ENCODE data around the gene PCDHGA7. TPM values are rescaled to one million over a fixed set of nuclear protein-coding genes. Genes with fewer than 3 reads are reported as not detected.
A peak's percentile ranks its signal among the peaks of the same experiment; 100 is the strongest.

The PCDHGA7 gene
- total and polyA plus RNA-seq, 2 donors (not counting 1 experiment from before 2014, with no cell fraction given) = 0.49 to 1.8 TPM

GRCh38 chr5:141349917-141350619 lies 32.5 kb upstream of the PCDHGA7 start, which contains the start of gene PCDHGB1:
TSS of gene PCDHGB1 (plus strand) at chr5:141350099. CDS start at chr5:141350261, 162 bp downstream.
- no peaks in the 10 kb centered on the region for H3K36me3 ChIP-seq (replicated peaks in 1 of 2; ENCODE audit: control extremely low read depth in 1 of 2, control insufficient read depth in 1 of 2, extremely low read depth in 1 of 2, insufficient read depth in 2 of 2, low read length in 1 of 2)
- H3K27ac Mint-ChIP-seq = no peak within 1 kb of the TSS
- H3K4me2 ChIP-seq (replicated peaks; ENCODE audit: low read depth, low read length, poor library complexity, severe bottlenecking) = peak within 1 kb of the TSS; percentile 28
- no peak for ATAC-seq (ENCODE audit: low read depth)
- ChIA-PET POLR2A (no interaction called here), CTCF (interaction anchor here (1.1 to 1.2 kb wide), 3 partner anchors 19 to 207 kb away, joined by 3 to 5 read pairs (median 3); partner anchors contain the start of gene PCDHGA1)
- H3K27ac ChIP-seq (ENCODE audit: low read length in 2 of 2) = no peak within 1 kb of the TSS
- intact Hi-C loops (cut with micrococcal nuclease) = no loop called here
- WGBS (ENCODE audit: insufficient coverage) = 32% methylated on average over 29 of the region's 29 CpGs
- H3K9me3 ChIP-seq (ENCODE audit: control extremely low read depth in 1 of 3, control insufficient read depth in 2 of 3, insufficient read depth in 1 of 3, low read length in 2 of 3) = peaks cover 2 to 49% (median 31%) of the 10 kb centered on the region in 3 donors
- no peak within 1 kb of the TSS for H3K9ac ChIP-seq (ENCODE audit: low read length)
- peaks cover 13% of the 10 kb centered on the region for H3K9me3 Mint-ChIP-seq (ENCODE audit: insufficient read depth)
- H3K4me1 ChIP-seq (ENCODE audit: control insufficient read depth in 2 of 2, insufficient read depth in 2 of 2, low read length in 2 of 2) = no peaks in the 10 kb centered on the region
- peaks cover 3% of the 10 kb centered on the region for H3K4me1 Mint-ChIP-seq
- TF ChIP-seq CTCF (IDR thresholded peaks at IDR 0.05) = peak; percentile 31
- TF ChIP-seq EZH2 (IDR thresholded peaks at IDR 0.05; ENCODE audit: borderline replicate concordance, insufficient read depth, low read depth, low read length, poor library complexity, severe bottlenecking) = no peak
- no peaks in the 10 kb centered on the region for H4K20me1 ChIP-seq (ENCODE audit: control insufficient read depth, insufficient read depth, low read length, poor library complexity, severe bottlenecking)
- H2AFZ ChIP-seq (ENCODE audit: insufficient read depth, low read depth, low read length, poor library complexity, severe bottlenecking) = peak within 1 kb of the TSS; percentile 22
- H3K4me3 ChIP-seq (ENCODE audit: control extremely low read depth in 1 of 5, extremely low read depth in 1 of 5, insufficient read depth in 1 of 5, low read depth in 2 of 5, low read length in 4 of 5) = peak within 1 kb of the TSS in 2 of 5 experiments; percentile 21 to 44
- H3K27me3 ChIP-seq (replicated peaks in 1 of 4; ENCODE audit: control extremely low read depth in 1 of 4, control insufficient read depth in 3 of 4, insufficient read depth in 4 of 4, low read length in 3 of 4) = peaks cover 0 to 52% (median 26%) of the 10 kb centered on the region in 4 experiments
- peak within 1 kb of the TSS; percentile 55 for H3K4me3 Mint-ChIP-seq
- H3K79me2 ChIP-seq (ENCODE audit: control insufficient read depth, insufficient read depth, low read length) = no peaks in the 10 kb centered on the region
- peak; percentile 29 for DNase-seq
- H3K27me3 Mint-ChIP-seq = peaks cover 58% of the 10 kb centered on the region

GRCh38 chr5:141351591-141351990 lies 31.0 kb upstream of the PCDHGA7 start:
- CTCF ChIA-PET = no interaction called here
- H3K4me1 Mint-ChIP-seq = peaks cover 3% of the 10 kb centered on the region
- no peaks in the 10 kb centered on the region for H3K4me1 ChIP-seq (ENCODE audit: control insufficient read depth in 2 of 2, insufficient read depth in 2 of 2, low read length in 2 of 2)
- H3K27me3 ChIP-seq (replicated peaks in 1 of 4; ENCODE audit: control extremely low read depth in 1 of 4, control insufficient read depth in 3 of 4, insufficient read depth in 4 of 4, low read length in 3 of 4) = peaks cover 0 to 58% (median 29%) of the 10 kb centered on the region in 4 experiments
- DNase-seq (no peak), ATAC-seq (ENCODE audit: low read depth) (no peak)
- TF ChIP-seq EZH2 (IDR thresholded peaks at IDR 0.05; ENCODE audit: borderline replicate concordance, insufficient read depth, low read depth, low read length, poor library complexity, severe bottlenecking) (no peak), CTCF (IDR thresholded peaks at IDR 0.05) (no peak)
- 44% methylated on average over 24 of the region's 36 CpGs for WGBS (ENCODE audit: insufficient coverage)
- no peak overlapping the region for H3K4me2 ChIP-seq (replicated peaks; ENCODE audit: low read depth, low read length, poor library complexity, severe bottlenecking)
- POLR2A ChIA-PET = no interaction called here
- no peaks in the 10 kb centered on the region for H4K20me1 ChIP-seq (ENCODE audit: control insufficient read depth, insufficient read depth, low read length, poor library complexity, severe bottlenecking)
- H3K4me3 ChIP-seq (ENCODE audit: control extremely low read depth in 1 of 5, extremely low read depth in 1 of 5, insufficient read depth in 1 of 5, low read depth in 2 of 5, low read length in 4 of 5) = no peak overlapping the region
- no peak overlapping the region for H3K27ac ChIP-seq (ENCODE audit: low read length in 2 of 2)
- intact Hi-C loops (cut with micrococcal nuclease) = no loop called here
- no peaks in the 10 kb centered on the region for H3K36me3 ChIP-seq (replicated peaks in 1 of 2; ENCODE audit: control extremely low read depth in 1 of 2, control insufficient read depth in 1 of 2, extremely low read depth in 1 of 2, insufficient read depth in 2 of 2, low read length in 1 of 2)
- no peak overlapping the region for H3K4me3 Mint-ChIP-seq
- peaks cover 60% of the 10 kb centered on the region for H3K27me3 Mint-ChIP-seq
- H3K27ac Mint-ChIP-seq = no peak overlapping the region
- H3K9ac ChIP-seq (ENCODE audit: low read length) = no peak overlapping the region
- H2AFZ ChIP-seq (ENCODE audit: insufficient read depth, low read depth, low read length, poor library complexity, severe bottlenecking) = no peak overlapping the region
- no peaks in the 10 kb centered on the region for H3K79me2 ChIP-seq (ENCODE audit: control insufficient read depth, insufficient read depth, low read length)
- peaks cover 10% of the 10 kb centered on the region for H3K9me3 Mint-ChIP-seq (ENCODE audit: insufficient read depth)
- peaks cover 2 to 48% (median 24%) of the 10 kb centered on the region in 3 donors for H3K9me3 ChIP-seq (ENCODE audit: control extremely low read depth in 1 of 3, control insufficient read depth in 2 of 3, insufficient read depth in 1 of 3, low read length in 2 of 3)

Data from B cell (primary cell).